ENCODE measurements around the gene NUSAP1. TPM values are rescaled to one million over a fixed set of nuclear protein-coding genes. Genes with fewer than 3 reads are reported as not detected.
"Not testable (repeated sequence)": the region's sequence is repeated elsewhere in the genome, so short reads cannot be mapped to it uniquely, and the experiment has no call there.

The NUSAP1 gene
- polyA plus RNA-seq, 2 of the 4 experiments (the other 2 are of a cell fraction) = 103 to 110 TPM

- no peak overlapping the region for H3K27ac ChIP-seq
- ATAC-seq = no peak
These were observed 34.7 kb downstream of the NUSAP1 start for GRCh38 chr15:41367418-41367817.

GRCh38 chr15:41377978-41378377 lies 45.3 kb downstream of the NUSAP1 start:
- TF ChIP-seq HEYL (CRISPR knock-in tag; IDR thresholded peaks at IDR 0.05) (no peak), ELK1 (IDR thresholded peaks at IDR 0.05; ENCODE audit: low read depth, low read length) (no peak), ESRRA (IDR thresholded peaks at IDR 0.05; ENCODE audit: borderline replicate concordance, low read length) (no peak), RCOR1 (IDR thresholded peaks at IDR 0.05; ENCODE audit: low read depth, low read length) (no peak), NR3C1 (IDR thresholded peaks at IDR 0.05) (no peak)
- Histone ChIP-seq H3K27ac (no peak overlapping the region), H3K4me3 (no peak overlapping the region), H3K4me1 (no peaks in the 10 kb centered on the region), H3K4me2 (no peak overlapping the region), H3K9me3 (no peaks in the 10 kb centered on the region)
- CTCF ChIA-PET = no interaction called here
- WGBS (ENCODE audit: missing lambda C conversion rate) = 95% methylated on average over 4 of the region's 4 CpGs
- ATAC-seq = no peak; a peak in 1 of 6 replicates
- DNase-seq (ENCODE audit: low read depth in 1 of 2, low spot score in 1 of 2) = no peak
- no peak for FAIRE-seq
- POLR2A ChIA-PET = no interaction called here

More at GRCh38 chr15:41367418-41367817, 34.7 kb downstream of the NUSAP1 start:
- no peak for DNase-seq (ENCODE audit: low read depth in 1 of 2, low spot score in 1 of 2)
- Histone ChIP-seq H3K4me2 (no peak overlapping the region), H3K4me3 (no peak overlapping the region), H3K9me3 (no peaks in the 10 kb centered on the region), H3K4me1 (no peaks in the 10 kb centered on the region)
- WGBS (ENCODE audit: missing lambda C conversion rate) = 94% methylated on average over 3 of the region's 3 CpGs
- ChIA-PET POLR2A (no interaction called here), CTCF (no interaction called here)
- FAIRE-seq = no peak
- TF ChIP-seq E2F6 (IDR thresholded peaks at IDR 0.05; ENCODE audit: borderline replicate concordance, low read depth) (no peak), CBX8 (IDR thresholded peaks at IDR 0.05) (no peak), RAD21 (conservative IDR thresholded peaks at IDR 0.05 in 1 of 2, IDR thresholded peaks at IDR 0.05 in 1 of 2) (no peak), EHF (CRISPR knock-in tag; IDR thresholded peaks at IDR 0.05) (no peak), FOXS1 (CRISPR knock-in tag; IDR thresholded peaks at IDR 0.05) (no peak), MAFK (IDR thresholded peaks at IDR 0.05; ENCODE audit: partially characterized antibody) (no peak)

- DNase-seq (ENCODE audit: low read depth in 1 of 2, low spot score in 1 of 2); ATAC-seq; POLR2A ChIA-PET; H3K4me3 ChIP-seq; FAIRE-seq; H3K9me3 ChIP-seq; H3K4me2 ChIP-seq; H3K4me1 ChIP-seq; H3K27ac ChIP-seq: not testable (repeated sequence)
- CTCF ChIA-PET = interaction anchor here (0.7 kb wide), 1 partner anchor 14 kb away, joined by 3 read pairs; no protein-coding TSS in a partner anchor
- WGBS (ENCODE audit: missing lambda C conversion rate) = 96% methylated on average over 9 of the region's 9 CpGs
These were observed 51.5 kb downstream of the NUSAP1 start for GRCh38 chr15:41383974-41384749.

GRCh38 chr15:41387646-41388045 lies 55.0 kb downstream of the NUSAP1 start:
- no peaks in the 10 kb centered on the region for H3K4me1 ChIP-seq
- ATAC-seq (no peak), FAIRE-seq (no peak), DNase-seq (ENCODE audit: low read depth in 1 of 2, low spot score in 1 of 2) (no peak)
- H3K27ac ChIP-seq = no peak overlapping the region
- no peak overlapping the region for H3K4me3 ChIP-seq
- H3K9me3 ChIP-seq = no peaks in the 10 kb centered on the region
- ChIA-PET POLR2A (no interaction called here), CTCF (no interaction called here)
- H3K4me2 ChIP-seq = no peak overlapping the region
- WGBS (ENCODE audit: missing lambda C conversion rate) = 81% methylated on average over 6 of the region's 6 CpGs
- no peak for TF ChIP-seq RCOR1 (IDR thresholded peaks at IDR 0.05; ENCODE audit: low read depth, low read length)
- no peak for TF ChIP-seq KDM1A (IDR thresholded peaks at IDR 0.05; ENCODE audit: low read depth)
- no peak for TF ChIP-seq HOXB5 (CRISPR knock-in tag; IDR thresholded peaks at IDR 0.05)

GRCh38 chr15:41392659-41393058 lies 60.0 kb downstream of the NUSAP1 start:
- no peak for DNase-seq (ENCODE audit: low read depth in 1 of 2, low spot score in 1 of 2)
- Histone ChIP-seq H3K4me3 (no peak overlapping the region), H3K4me1 (no peaks in the 10 kb centered on the region), H3K27ac (no peak overlapping the region), H3K4me2 (no peak overlapping the region), H3K9me3 (no peaks in the 10 kb centered on the region)
- no peak; a peak in 1 of 6 replicates for ATAC-seq
- no peak for FAIRE-seq
- ChIA-PET POLR2A (no interaction called here), CTCF (no interaction called here)
- 96% methylated on average over 2 of the region's 2 CpGs for WGBS (ENCODE audit: missing lambda C conversion rate)
- no peak for TF ChIP-seq HOXB13 (CRISPR knock-in tag; IDR thresholded peaks at IDR 0.05; ENCODE audit: low read depth)
- no peak for TF ChIP-seq HES2 (IDR thresholded peaks at IDR 0.05)
- no peak for TF ChIP-seq ESRRA (IDR thresholded peaks at IDR 0.05; ENCODE audit: borderline replicate concordance, low read length)
- no peak for TF ChIP-seq CHD4 (IDR thresholded peaks at IDR 0.05; ENCODE audit: borderline replicate concordance)
- no peak for TF ChIP-seq RNF2 (IDR thresholded peaks at IDR 0.05; ENCODE audit: borderline replicate concordance, low read depth)
- TF ChIP-seq NPAS2 (CRISPR knock-in tag; IDR thresholded peaks at IDR 0.05; ENCODE audit: borderline replicate concordance) = no peak
- no peak for TF ChIP-seq HDAC2 (IDR thresholded peaks at IDR 0.05)
- TF ChIP-seq KDM5A (IDR thresholded peaks at IDR 0.05) = no peak
- TF ChIP-seq ZSCAN20 (CRISPR knock-in tag; IDR thresholded peaks at IDR 0.05) = no peak
- no peak for TF ChIP-seq HMGXB4 (CRISPR knock-in tag; IDR thresholded peaks at IDR 0.05; ENCODE audit: borderline replicate concordance)
- TF ChIP-seq E2F6 (IDR thresholded peaks at IDR 0.05; ENCODE audit: borderline replicate concordance, low read depth) = no peak
